ENCODE data around the gene MYL3.

MYL3 gene

DNA sequence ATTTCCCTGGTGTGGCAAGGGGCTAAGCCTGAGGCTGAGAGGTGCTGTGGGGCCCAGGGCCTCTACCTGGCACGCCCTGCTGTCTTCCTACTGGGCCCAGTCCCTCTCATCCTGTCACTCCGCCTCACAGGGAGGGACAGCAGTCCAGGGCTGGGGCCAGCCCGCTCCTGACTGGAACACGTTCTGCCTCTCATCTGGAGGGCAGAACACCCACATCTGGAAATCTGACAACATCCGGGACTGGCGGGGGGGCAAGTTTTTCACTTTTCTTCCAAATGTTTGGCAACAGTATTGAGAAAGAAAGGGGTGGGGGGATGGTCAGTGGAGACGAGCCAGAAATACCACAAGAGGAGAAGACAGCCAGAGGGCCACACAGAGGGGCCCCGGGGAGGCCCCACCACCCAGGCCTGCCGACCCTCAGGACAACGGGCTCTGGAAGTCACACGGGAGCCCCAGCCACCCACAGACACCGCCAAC lies 1.8 kb upstream of the MYL3 start:
- TF ChIP-seq, protein P1, sequence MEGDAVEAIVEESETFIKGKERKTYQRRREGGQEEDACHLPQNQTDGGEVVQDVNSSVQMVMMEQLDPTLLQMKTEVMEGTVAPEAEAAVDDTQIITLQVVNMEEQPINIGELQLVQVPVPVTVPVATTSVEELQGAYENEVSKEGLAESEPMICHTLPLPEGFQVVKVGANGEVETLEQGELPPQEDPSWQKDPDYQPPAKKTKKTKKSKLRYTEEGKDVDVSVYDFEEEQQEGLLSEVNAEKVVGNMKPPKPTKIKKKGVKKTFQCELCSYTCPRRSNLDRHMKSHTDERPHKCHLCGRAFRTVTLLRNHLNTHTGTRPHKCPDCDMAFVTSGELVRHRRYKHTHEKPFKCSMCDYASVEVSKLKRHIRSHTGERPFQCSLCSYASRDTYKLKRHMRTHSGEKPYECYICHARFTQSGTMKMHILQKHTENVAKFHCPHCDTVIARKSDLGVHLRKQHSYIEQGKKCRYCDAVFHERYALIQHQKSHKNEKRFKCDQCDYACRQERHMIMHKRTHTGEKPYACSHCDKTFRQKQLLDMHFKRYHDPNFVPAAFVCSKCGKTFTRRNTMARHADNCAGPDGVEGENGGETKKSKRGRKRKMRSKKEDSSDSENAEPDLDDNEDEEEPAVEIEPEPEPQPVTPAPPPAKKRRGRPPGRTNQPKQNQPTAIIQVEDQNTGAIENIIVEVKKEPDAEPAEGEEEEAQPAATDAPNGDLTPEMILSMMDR (IDR thresholded peaks at IDR 0.05; ENCODE audit: control extremely low read depth, extremely low read depth, low read depth, missing control alignments) = no peak
- CTCF ChIA-PET = interaction anchor here (2.1 to 3.0 kb wide), 6 partner anchors 14 to 169 kb away, joined by 6 to 19 read pairs (median 12); no protein-coding TSS in a partner anchor
- no peak for DNase-seq (ENCODE audit: extremely low spot score)
- POLR2A ChIA-PET = no interaction called here

DNA sequence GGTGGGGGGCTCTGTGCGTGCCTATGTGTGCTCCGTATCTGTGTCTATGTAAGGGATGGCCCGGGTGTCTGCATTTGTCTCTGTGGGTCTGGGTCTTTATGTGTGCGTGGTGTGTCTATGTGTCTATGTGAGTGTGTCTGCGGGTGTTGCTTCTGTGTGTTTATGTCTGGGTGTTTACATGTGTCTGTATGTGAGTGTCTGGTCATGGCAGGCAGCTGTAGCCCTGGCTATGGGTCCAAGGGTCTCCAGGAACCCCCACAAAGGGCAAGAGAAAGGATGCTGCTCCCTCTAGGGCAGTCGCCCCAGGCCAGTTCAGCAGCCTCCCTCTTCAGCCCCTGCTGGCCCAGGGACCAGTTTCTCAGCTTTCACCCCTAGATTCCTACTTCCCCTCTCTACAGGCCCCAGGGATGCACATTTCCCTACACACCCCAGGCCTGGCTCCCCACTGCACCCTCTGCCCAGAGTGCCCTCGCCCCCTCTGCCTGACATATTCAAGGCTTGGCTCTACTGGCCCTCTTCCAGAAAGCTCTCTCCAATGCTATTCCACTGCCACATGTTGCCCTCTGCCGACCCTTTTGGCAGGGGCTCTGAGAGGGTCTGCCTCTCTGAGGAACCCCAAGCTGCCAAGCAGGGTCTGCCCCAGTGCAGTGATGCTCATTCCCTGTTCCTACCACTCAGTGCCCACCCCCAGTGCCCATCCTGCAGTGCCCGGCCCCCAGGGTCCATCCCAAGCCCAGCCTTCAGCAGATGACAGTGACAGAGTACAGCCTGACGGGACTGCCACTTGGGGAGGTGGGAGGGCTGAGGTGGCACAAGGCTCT lies 1.0 kb upstream of the MYL3 start:
- TF ChIP-seq, protein P1 (IDR thresholded peaks at IDR 0.05; ENCODE audit: control extremely low read depth, extremely low read depth, low read depth, missing control alignments) = peak; percentile 14
- no peak for DNase-seq (ENCODE audit: extremely low spot score)
- POLR2A ChIA-PET = no interaction called here
- CTCF ChIA-PET = interaction anchor here (1.0 to 1.1 kb wide), 2 partner anchors 10 to 16 kb away, joined by 3 to 4 read pairs; no protein-coding TSS in a partner anchor

DNA sequence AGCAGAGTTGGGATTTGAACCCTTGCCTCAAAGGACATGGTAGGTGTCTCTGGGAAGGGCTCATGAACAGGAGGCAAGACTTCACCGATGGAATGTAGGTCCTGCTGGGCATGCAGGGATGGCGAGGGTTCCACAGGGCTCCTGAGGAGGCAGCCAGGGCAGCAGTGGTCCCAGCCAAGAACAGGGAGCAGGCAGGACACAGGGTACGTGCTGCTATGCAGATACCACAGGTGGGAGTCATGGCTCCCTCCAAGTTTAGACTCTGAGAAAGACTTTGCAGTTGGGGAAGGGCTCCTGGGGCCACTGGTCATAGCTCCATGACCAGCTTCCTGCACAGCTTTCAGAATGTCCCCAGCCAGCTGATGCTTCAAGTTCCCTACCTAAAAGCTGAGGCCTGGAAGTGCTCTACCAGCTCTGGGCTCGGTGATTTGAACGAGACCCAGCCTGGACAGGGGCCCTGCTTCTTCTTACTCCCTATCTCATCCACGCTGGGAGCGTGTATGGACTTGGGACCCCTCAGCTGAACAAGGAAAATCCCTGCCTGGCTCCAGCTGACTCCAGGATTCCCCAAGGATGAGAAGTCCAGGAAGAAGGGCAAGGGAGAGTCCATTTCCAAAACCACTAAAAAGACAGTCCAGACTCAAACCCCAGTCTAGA lies 747 bp downstream of the MYL3 start:
- no peak for DNase-seq (ENCODE audit: extremely low spot score)
- TF ChIP-seq, protein P1 (IDR thresholded peaks at IDR 0.05; ENCODE audit: control extremely low read depth, extremely low read depth, low read depth, missing control alignments) = no peak
- ChIA-PET POLR2A (no interaction called here), CTCF (interaction anchor here (0.7 to 1.5 kb wide), 3 partner anchors 15 to 47 kb away, joined by 3 read pairs; no protein-coding TSS in a partner anchor)

DNA sequence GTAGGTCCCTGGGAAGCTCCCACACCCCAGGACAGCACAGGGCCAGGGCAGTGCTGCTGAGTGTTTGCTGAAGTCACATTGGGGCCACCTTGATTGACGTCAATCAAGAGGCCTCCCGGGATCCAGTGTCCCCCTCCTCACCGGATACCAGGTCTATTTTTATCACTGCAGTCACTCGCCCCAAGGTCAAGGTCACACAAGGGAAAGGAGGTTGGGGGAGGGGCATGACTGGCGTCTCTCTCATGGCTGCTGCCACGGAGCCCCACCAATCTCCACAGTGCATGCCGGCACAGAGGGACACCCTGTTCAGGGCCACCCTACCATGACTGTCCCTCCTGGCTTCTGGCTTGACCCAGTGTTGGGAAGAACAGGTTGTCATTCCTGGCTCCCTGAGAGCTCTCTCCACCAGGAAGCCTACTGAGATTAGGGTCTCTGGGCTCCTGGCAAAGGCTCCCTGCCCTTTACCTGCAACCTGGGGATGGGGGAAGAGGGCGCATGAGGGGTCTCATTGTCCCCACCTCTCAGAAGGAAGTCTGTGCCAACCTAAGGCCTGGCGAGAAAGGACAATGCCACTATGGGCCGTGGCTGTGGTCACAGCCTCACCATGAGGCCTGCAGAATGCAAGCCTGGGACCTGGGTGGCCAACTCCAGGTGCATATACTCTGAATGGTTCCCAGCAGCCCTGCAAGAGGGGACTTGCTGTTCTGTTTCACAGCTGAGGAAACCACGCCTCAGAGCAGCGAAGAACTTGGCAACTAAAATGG lies 1.5 kb downstream of the MYL3 start:
- DNase-seq (ENCODE audit: extremely low spot score) = no peak
- ChIA-PET POLR2A (no interaction called here), CTCF (interaction anchor here (1.5 kb wide), 1 partner anchor 14 kb away, joined by 3 read pairs; no protein-coding TSS in a partner anchor)
- TF ChIP-seq, protein P1 (IDR thresholded peaks at IDR 0.05; ENCODE audit: control extremely low read depth, extremely low read depth, low read depth, missing control alignments) = no peak

DNA sequence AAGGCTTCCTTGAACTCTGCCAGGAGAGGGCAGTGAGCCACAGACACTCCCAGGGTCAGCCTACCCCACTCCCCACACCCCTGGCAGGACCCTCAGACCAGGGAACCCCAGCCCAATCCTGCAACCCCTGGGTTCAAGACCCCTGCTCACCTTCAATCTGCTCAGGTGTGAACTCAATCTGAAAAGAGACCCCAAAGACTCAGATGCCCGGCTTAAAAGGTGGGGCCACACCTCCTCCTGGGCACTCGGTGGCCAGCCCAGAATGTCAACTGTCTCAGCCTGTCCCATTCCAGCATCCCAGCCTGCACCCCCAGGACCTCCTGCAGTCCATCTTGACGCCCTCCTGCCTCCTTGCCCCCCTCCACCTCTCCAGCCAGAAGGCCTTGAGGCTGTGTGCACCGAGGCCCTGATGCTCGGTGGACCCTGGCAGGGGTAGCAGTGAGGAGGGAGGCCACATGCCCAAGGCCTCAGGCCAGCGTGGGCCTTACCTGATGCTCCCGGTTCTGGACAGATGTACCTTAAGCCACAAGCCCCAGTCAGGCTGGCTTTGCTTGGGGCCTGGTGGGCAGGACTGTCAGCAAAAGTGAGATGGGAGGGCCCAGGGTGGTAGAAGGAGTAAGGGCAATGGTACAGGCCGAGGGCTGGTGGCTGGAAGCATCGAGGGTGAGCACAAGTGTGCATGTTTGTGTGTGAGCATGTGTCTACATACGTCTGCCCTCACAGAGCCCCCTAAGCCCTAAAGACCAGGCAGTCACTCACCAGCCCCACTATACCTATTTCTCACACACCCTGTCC lies 2.2 kb downstream of the MYL3 start:
- DNase-seq (ENCODE audit: extremely low spot score) = no peak
- POLR2A ChIA-PET = no interaction called here
- CTCF ChIA-PET = interaction anchor here (1.5 kb wide), 1 partner anchor 14 kb away, joined by 3 read pairs; no protein-coding TSS in a partner anchor
- TF ChIP-seq, protein P1 (IDR thresholded peaks at IDR 0.05; ENCODE audit: control extremely low read depth, extremely low read depth, low read depth, missing control alignments) = no peak
